Loucy (cell line): ENCODE results near the gene PPP2R5E.

Source experiments
- H2AFZ ChIP-seq: fragments of 200-600 bp; sonication (generic); 2 replicates; pipeline ENCODE4 v1.6.0; 2016; ENCODE audit warnings: antibody characterized with exemption, mild to moderate bottlenecking, low read length, moderate library complexity
- H3F3A ChIP-seq: fragments of 200-600 bp; 2 replicates; pipeline ENCODE4 v1.6.0; 2016; ENCODE audit warnings: antibody characterized with exemption, low read depth, mild to moderate bottlenecking
- H3K27me3 ChIP-seq: fragments of 200-600 bp; sonication (generic); 2 replicates; pipeline ENCODE4 v1.6.1; 2014; ENCODE audit warnings: low read length, mild to moderate bottlenecking; ENCODE audit not compliant: insufficient read depth, poor library complexity, severe bottlenecking
- H3K36me3 ChIP-seq: fragments of 200-600 bp; sonication (generic); 2 replicates; pipeline ENCODE4 v1.6.1; 2016; ENCODE audit warnings: low read length; ENCODE audit not compliant: insufficient read depth
- H3K4me1 ChIP-seq: fragments of 200-600 bp; sonication (generic); 2 replicates; pipeline ENCODE4 v1.5.1; 2014; ENCODE audit warnings: low read length, mild to moderate bottlenecking; ENCODE audit not compliant: insufficient read depth, poor library complexity, severe bottlenecking
- H3K4me2 ChIP-seq: fragments of 200-600 bp; sonication (generic); 2 replicates; pipeline ENCODE4 v1.6.0; 2014; ENCODE audit warnings: antibody characterized with exemption, low read length, low read depth, mild to moderate bottlenecking; ENCODE audit not compliant: poor library complexity, severe bottlenecking
- H3K4me3 ChIP-seq: fragments of 200-600 bp; sonication (generic); 2 replicates; pipeline ENCODE4 v1.5.1; 2014; ENCODE audit warnings: low read length, mild to moderate bottlenecking, mixed read lengths; ENCODE audit not compliant: poor library complexity, severe bottlenecking
- H3K79me2 ChIP-seq: fragments of 200-600 bp; sonication (generic); 2 replicates; pipeline ENCODE4 v1.6.1; 2014; ENCODE audit warnings: low read length; ENCODE audit not compliant: insufficient read depth
- H3K9ac ChIP-seq: fragments of 200-600 bp; sonication (generic); 2 replicates; pipeline ENCODE4 v1.6.0; 2014; ENCODE audit warnings: mild to moderate bottlenecking, low read depth, low read length, moderate library complexity; ENCODE audit not compliant: poor library complexity, severe bottlenecking
- H3K9me2 ChIP-seq: fragments of 200-600 bp; sonication (generic); replicated peaks from 2 replicates; pipeline ENCODE4 v1.6.1; 2016; ENCODE audit warnings: low read depth, low read length, mixed read lengths
- H3K9me3 ChIP-seq: fragments of 200-600 bp; sonication (generic); 2 replicates; pipeline ENCODE4 v1.6.1; 2014; ENCODE audit warnings: mild to moderate bottlenecking, antibody characterized with exemption, low read length, low read depth; ENCODE audit not compliant: insufficient read depth
- H4K20me1 ChIP-seq: fragments of 200-600 bp; sonication (generic); 2 replicates; pipeline ENCODE4 v1.6.0; 2014; ENCODE audit warnings: antibody characterized with exemption, low read length, mild to moderate bottlenecking; ENCODE audit not compliant: insufficient read depth, poor library complexity, severe bottlenecking
- CTCF ChIP-seq: fragments of 200-600 bp; sonication (generic); conservative IDR thresholded peaks from 2 replicates; pipeline ENCODE4 v1.5.1; 2014; ENCODE audit warnings: mild to moderate bottlenecking, antibody characterized with exemption, low read length
- EZH2phosphoT487 ChIP-seq: fragments of 200-600 bp; IDR thresholded peaks from 2 replicates; pipeline ENCODE4 v1.6.1; 2018; ENCODE audit warnings: antibody characterized with exemption, mild to moderate bottlenecking, moderate library complexity, borderline replicate concordance

The PPP2R5E gene

GRCh38 chr14:63477556-63477955 lies 65.6 kb downstream of the PPP2R5E start:
- Histone ChIP-seq H3K4me3 (no peak overlapping the region), H3K9ac (no peak overlapping the region), H3K4me2 (no peak overlapping the region), H3K79me2 (peaks cover 95% of the 10 kb centered on the region), H3K36me3 (0 out of 2 replicates have a peak, but pooled peaks cover 3% of the 10 kb centered on the region), H3K4me1 (peaks cover 20% of the 10 kb centered on the region), H2AFZ (no peak overlapping the region), H4K20me1 (peaks cover 44% of the 10 kb centered on the region), H3K9me3 (no peaks in the 10 kb centered on the region), H3K27me3 (no peaks in the 10 kb centered on the region), H3K9me2 (no peaks in the 10 kb centered on the region), H3F3A (no peaks in the 10 kb centered on the region)
- TF ChIP-seq CTCF (no peak), EZH2phosphoT487 (no peak)

- no peaks in the 10 kb centered on the region for H3K27me3 ChIP-seq
- H3K9me3 ChIP-seq: no peaks in the 10 kb centered on the region
- TF ChIP-seq CTCF (no peak), EZH2phosphoT487 (no peak)
- 0 out of 2 replicates have a peak, but pooled peaks cover 4% of the 10 kb centered on the region for H3F3A ChIP-seq
- no peak overlapping the region for H2AFZ ChIP-seq
- H3K4me2 ChIP-seq: no peak overlapping the region
- H3K4me3 ChIP-seq: no peak overlapping the region
- H4K20me1 ChIP-seq: peaks cover 54% of the 10 kb centered on the region
- peaks cover 95% of the 10 kb centered on the region for H3K79me2 ChIP-seq
- H3K36me3 ChIP-seq: 0 out of 2 replicates have a peak, but pooled peaks cover 3% of the 10 kb centered on the region
- H3K9ac ChIP-seq: no peak overlapping the region
- peaks cover 31% of the 10 kb centered on the region for H3K4me1 ChIP-seq
- H3K9me2 ChIP-seq: no peaks in the 10 kb centered on the region
Measured at GRCh38 chr14:63475761-63476160, 67.4 kb downstream of the PPP2R5E start.

GRCh38 chr14:63474844-63475243 lies 68.3 kb downstream of the PPP2R5E start:
- Histone ChIP-seq H2AFZ (no peak overlapping the region), H3F3A (0 out of 2 replicates have a peak, but pooled peaks cover 4% of the 10 kb centered on the region), H3K27me3 (no peaks in the 10 kb centered on the region), H3K4me3 (no peak overlapping the region), H3K79me2 (peaks cover 95% of the 10 kb centered on the region), H3K4me2 (no peak overlapping the region), H3K4me1 (peaks cover 32% of the 10 kb centered on the region), H3K9ac (no peak overlapping the region), H4K20me1 (peaks cover 60% of the 10 kb centered on the region), H3K9me2 (no peaks in the 10 kb centered on the region), H3K9me3 (no peaks in the 10 kb centered on the region), H3K36me3 (0 out of 2 replicates have a peak, but pooled peaks cover 3% of the 10 kb centered on the region)
- TF ChIP-seq CTCF (no peak), EZH2phosphoT487 (no peak)
